WTC11 (cell line): ENCODE data around the gene LOX. TPM values are rescaled to one million over a fixed set of nuclear protein-coding genes. Genes with fewer than 3 reads are reported as not detected.

Experiments used
- ATAC-seq: fragments of 200-7000 bp; cut with Tn5 transposase; 2 replicates; pipeline ENCODE4 v1.10.0; 2021; ENCODE audit warnings: mild to moderate bottlenecking, moderate library complexity
- CTCF ChIA-PET: fragments of 300-600 bp; sonication (Branson Sonifier 250); formaldehyde crosslinking; loops from one replicate; lab custom pipeline; 2021; ENCODE audit warnings: antibody characterized with exemption; lab: Charles Lee
- POLR2A ChIA-PET: fragments of 350-600 bp; sonication (Branson Sonifier 250); formaldehyde crosslinking; loops from one replicate; lab custom pipeline; 2021; ENCODE audit warnings: antibody characterized with exemption; lab: Charles Lee
- DNase-seq: peaks from one replicate; pipeline ENCODE4 v3.0.0; 2021; ENCODE audit warnings: low spot score
- H3K27ac Mint-ChIP-seq: 2 replicates; pipeline ENCODE4 v1.8.0; 2021; ENCODE audit warnings: mixed read lengths
- H3K27me3 Mint-ChIP-seq: 2 replicates; pipeline ENCODE4 v1.8.0; 2021; ENCODE audit warnings: low read depth, mild to moderate bottlenecking, moderate library complexity, mixed read lengths
- H3K36me3 Mint-ChIP-seq: 2 replicates; pipeline ENCODE4 v1.8.0; 2021; ENCODE audit warnings: mixed read lengths
- H3K4me1 Mint-ChIP-seq: 2 replicates; pipeline ENCODE4 v1.8.0; 2022; ENCODE audit warnings: mixed read lengths
- H3K4me3 Mint-ChIP-seq: 2 replicates; pipeline ENCODE4 v1.8.0; 2021; ENCODE audit warnings: mild to moderate bottlenecking, moderate library complexity, mixed read lengths
- H3K9me3 Mint-ChIP-seq: 2 replicates; pipeline ENCODE4 v1.8.0; 2021; ENCODE audit warnings: mixed read lengths
- CREM ChIP-seq: sonication (generic); formaldehyde crosslinking; IDR thresholded peaks from 2 replicates; pipeline ENCODE4 v1.8.1; 2022; ENCODE audit warnings: mild to moderate bottlenecking, missing genetic modification reagents, moderate library complexity
- ELF4 ChIP-seq: sonication (generic); formaldehyde crosslinking; IDR thresholded peaks from 2 replicates; pipeline ENCODE4 v1.8.1; 2022; ENCODE audit warnings: low read depth, mild to moderate bottlenecking, moderate library complexity, missing genetic modification reagents
- FOXJ3 ChIP-seq: sonication (generic); formaldehyde crosslinking; IDR thresholded peaks from 2 replicates; pipeline ENCODE4 v1.9.0; 2021; ENCODE audit warnings: missing genetic modification reagents, mild to moderate bottlenecking, borderline replicate concordance
- FOXK1 ChIP-seq: sonication (generic); formaldehyde crosslinking; IDR thresholded peaks from 2 replicates; pipeline ENCODE4 v1.8.0; 2022; ENCODE audit warnings: mild to moderate bottlenecking, moderate library complexity, missing genetic modification reagents
- FOXP1 ChIP-seq: sonication (generic); formaldehyde crosslinking; IDR thresholded peaks from 2 replicates; pipeline ENCODE4 v1.8.0; 2022; ENCODE audit warnings: missing genetic modification reagents, mild to moderate bottlenecking, moderate library complexity, borderline replicate concordance
- GABPB1 ChIP-seq: sonication (generic); formaldehyde crosslinking; IDR thresholded peaks from 2 replicates; pipeline ENCODE4 v1.8.1; 2023; ENCODE audit warnings: mild to moderate bottlenecking, missing genetic modification reagents
- JUN ChIP-seq: sonication (generic); formaldehyde crosslinking; IDR thresholded peaks from 2 replicates; pipeline ENCODE4 v1.8.0; 2023; ENCODE audit warnings: mild to moderate bottlenecking, missing genetic modification reagents
- KAT7 ChIP-seq: sonication (generic); formaldehyde crosslinking; IDR thresholded peaks from 2 replicates; pipeline ENCODE4 v1.8.1; 2023; ENCODE audit warnings: missing genetic modification reagents, mild to moderate bottlenecking, borderline replicate concordance
- MYBL2 ChIP-seq: sonication (generic); formaldehyde crosslinking; IDR thresholded peaks from 2 replicates; pipeline ENCODE4 v1.8.1; 2023; ENCODE audit warnings: mild to moderate bottlenecking, moderate library complexity, missing genetic modification reagents
- NFYB ChIP-seq: sonication (generic); formaldehyde crosslinking; conservative IDR thresholded peaks from 2 replicates; pipeline ENCODE4 v1.8.0; 2022; ENCODE audit warnings: low read depth, missing genetic modification reagents
- NR2C2 ChIP-seq: sonication (generic); formaldehyde crosslinking; IDR thresholded peaks from 2 replicates; pipeline ENCODE4 v1.8.0; 2022; ENCODE audit warnings: mild to moderate bottlenecking, missing genetic modification reagents
- NR3C1 ChIP-seq: sonication (generic); formaldehyde crosslinking; conservative IDR thresholded peaks from 2 replicates; pipeline ENCODE4 v1.8.1; 2023; ENCODE audit warnings: low read depth, mild to moderate bottlenecking, missing genetic modification reagents
- PRRX2 ChIP-seq: fragments of 250-450 bp; sonication (Bioruptor Pico); IDR thresholded peaks from 2 replicates; pipeline ENCODE4 v1.8.0; 2021; ENCODE audit warnings: mild to moderate bottlenecking
- TEAD1 ChIP-seq: sonication (generic); formaldehyde crosslinking; IDR thresholded peaks from 2 replicates; pipeline ENCODE4 v1.8.0; 2022; ENCODE audit warnings: mild to moderate bottlenecking, missing genetic modification reagents
- ZNF232 ChIP-seq: sonication (generic); formaldehyde crosslinking; IDR thresholded peaks from 2 replicates; pipeline ENCODE4 v1.8.0; 2022; ENCODE audit warnings: mild to moderate bottlenecking, missing genetic modification reagents
- ZNF263 ChIP-seq: sonication (generic); formaldehyde crosslinking; IDR thresholded peaks from 2 replicates; pipeline ENCODE4 v1.8.1; 2022; ENCODE audit warnings: low read depth, mild to moderate bottlenecking, moderate library complexity, missing genetic modification reagents
- ZNF317 ChIP-seq: sonication (generic); formaldehyde crosslinking; IDR thresholded peaks from 2 replicates; pipeline ENCODE4 v1.8.1; 2023; ENCODE audit warnings: low read depth, mild to moderate bottlenecking, moderate library complexity, missing genetic modification reagents, borderline replicate concordance
- ZNF423 ChIP-seq: fragments of 250-450 bp; sonication (Bioruptor Pico); IDR thresholded peaks from 2 replicates; pipeline ENCODE4 v2.1.2; 2022; ENCODE audit warnings: mild to moderate bottlenecking, moderate library complexity
- total RNA-seq: library from RNA; stranded (reverse); gene quantifications from 3 replicates; pipeline ENCODE4 v1.2.3, GENCODE V29; 2021
- TF ChIP-seq, protein P1 (sequence below): sonication (generic); formaldehyde crosslinking; conservative IDR thresholded peaks from 2 replicates; pipeline ENCODE4 v1.8.1; 2022; ENCODE audit warnings: mild to moderate bottlenecking, missing genetic modification reagents
- TF ChIP-seq, protein P2 (sequence below): sonication (generic); formaldehyde crosslinking; IDR thresholded peaks from 2 replicates; pipeline ENCODE4 v1.8.1; 2022; ENCODE audit warnings: missing genetic modification reagents, borderline replicate concordance
- TF ChIP-seq, protein P3 (sequence below): sonication (generic); formaldehyde crosslinking; IDR thresholded peaks from 2 replicates; pipeline ENCODE4 v1.8.0; 2023; ENCODE audit warnings: mild to moderate bottlenecking, missing genetic modification reagents
- TF ChIP-seq, protein P4 (sequence below): fragments of 250-450 bp; sonication (Bioruptor Pico); IDR thresholded peaks from 2 replicates; pipeline ENCODE4 v1.9.0; 2021; ENCODE audit warnings: mild to moderate bottlenecking, borderline replicate concordance
- TF ChIP-seq, protein P5 (sequence below): fragments of 200-600 bp; IDR thresholded peaks from 2 replicates; pipeline ENCODE4 v1.8.0; 2022; ENCODE audit warnings: antibody characterized with exemption
- TF ChIP-seq, protein P6 (sequence below): fragments of 250-450 bp; sonication (Bioruptor Pico); conservative IDR thresholded peaks from 2 replicates; pipeline ENCODE4 v1.9.0; 2021; ENCODE audit warnings: mild to moderate bottlenecking

The LOX gene
- total RNA-seq, 1 experiment from 2014 or later = 1.3 TPM

DNA sequence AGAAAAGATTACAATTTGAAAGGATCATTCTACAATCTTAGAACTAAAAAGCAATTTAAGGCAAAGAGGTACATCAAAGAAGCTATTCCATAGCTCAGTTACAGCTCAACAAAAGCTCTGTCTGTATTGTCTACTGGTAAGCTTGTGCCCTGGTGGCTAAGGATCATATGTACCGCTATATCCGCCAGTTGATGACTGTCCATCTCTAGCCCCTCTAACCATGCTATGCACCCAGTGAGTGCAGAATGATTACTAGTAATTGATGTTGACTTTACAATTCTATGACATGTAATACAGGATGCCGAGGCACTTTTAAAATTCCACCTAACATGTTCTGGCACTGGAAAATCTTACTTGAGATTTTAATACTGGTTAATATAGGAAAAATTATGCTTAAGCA is 13.1 kb downstream of the LOX start:
- no peaks in the 10 kb centered on the region for H3K36me3 Mint-ChIP-seq
- DNase-seq (no peak), ATAC-seq (no peak)
- no peaks in the 10 kb centered on the region for H3K27me3 Mint-ChIP-seq
- no peaks in the 10 kb centered on the region for H3K9me3 Mint-ChIP-seq
- POLR2A ChIA-PET = no interaction called here
- TF ChIP-seq CREM (CRISPR knock-in tag) (no peak), FOXK1 (CRISPR knock-in tag) (no peak), JUN (CRISPR knock-in tag) (no peak), GABPB1 (no peak), NR2C2 (CRISPR knock-in tag) (no peak), ZNF423 (CRISPR knock-in tag) (no peak), ELF4 (CRISPR knock-in tag) (no peak), PRRX2 (CRISPR knock-in tag) (no peak), FOXP1 (CRISPR knock-in tag) (no peak), NR3C1 (CRISPR knock-in tag) (no peak)
- TF ChIP-seq, protein P1, sequence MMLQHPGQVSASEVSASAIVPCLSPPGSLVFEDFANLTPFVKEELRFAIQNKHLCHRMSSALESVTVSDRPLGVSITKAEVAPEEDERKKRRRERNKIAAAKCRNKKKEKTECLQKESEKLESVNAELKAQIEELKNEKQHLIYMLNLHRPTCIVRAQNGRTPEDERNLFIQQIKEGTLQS (CRISPR knock-in tag) = no peak
- TF ChIP-seq, protein P2, sequence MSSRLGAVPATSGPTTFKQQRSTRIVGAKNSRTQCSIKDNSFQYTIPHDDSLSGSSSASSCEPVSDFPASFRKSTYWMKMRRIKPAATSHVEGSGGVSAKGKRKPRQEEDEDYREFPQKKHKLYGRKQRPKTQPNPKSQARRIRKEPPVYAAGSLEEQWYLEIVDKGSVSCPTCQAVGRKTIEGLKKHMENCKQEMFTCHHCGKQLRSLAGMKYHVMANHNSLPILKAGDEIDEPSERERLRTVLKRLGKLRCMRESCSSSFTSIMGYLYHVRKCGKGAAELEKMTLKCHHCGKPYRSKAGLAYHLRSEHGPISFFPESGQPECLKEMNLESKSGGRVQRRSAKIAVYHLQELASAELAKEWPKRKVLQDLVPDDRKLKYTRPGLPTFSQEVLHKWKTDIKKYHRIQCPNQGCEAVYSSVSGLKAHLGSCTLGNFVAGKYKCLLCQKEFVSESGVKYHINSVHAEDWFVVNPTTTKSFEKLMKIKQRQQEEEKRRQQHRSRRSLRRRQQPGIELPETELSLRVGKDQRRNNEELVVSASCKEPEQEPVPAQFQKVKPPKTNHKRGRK (CRISPR knock-in tag) = no peak
- TF ChIP-seq, protein P3, sequence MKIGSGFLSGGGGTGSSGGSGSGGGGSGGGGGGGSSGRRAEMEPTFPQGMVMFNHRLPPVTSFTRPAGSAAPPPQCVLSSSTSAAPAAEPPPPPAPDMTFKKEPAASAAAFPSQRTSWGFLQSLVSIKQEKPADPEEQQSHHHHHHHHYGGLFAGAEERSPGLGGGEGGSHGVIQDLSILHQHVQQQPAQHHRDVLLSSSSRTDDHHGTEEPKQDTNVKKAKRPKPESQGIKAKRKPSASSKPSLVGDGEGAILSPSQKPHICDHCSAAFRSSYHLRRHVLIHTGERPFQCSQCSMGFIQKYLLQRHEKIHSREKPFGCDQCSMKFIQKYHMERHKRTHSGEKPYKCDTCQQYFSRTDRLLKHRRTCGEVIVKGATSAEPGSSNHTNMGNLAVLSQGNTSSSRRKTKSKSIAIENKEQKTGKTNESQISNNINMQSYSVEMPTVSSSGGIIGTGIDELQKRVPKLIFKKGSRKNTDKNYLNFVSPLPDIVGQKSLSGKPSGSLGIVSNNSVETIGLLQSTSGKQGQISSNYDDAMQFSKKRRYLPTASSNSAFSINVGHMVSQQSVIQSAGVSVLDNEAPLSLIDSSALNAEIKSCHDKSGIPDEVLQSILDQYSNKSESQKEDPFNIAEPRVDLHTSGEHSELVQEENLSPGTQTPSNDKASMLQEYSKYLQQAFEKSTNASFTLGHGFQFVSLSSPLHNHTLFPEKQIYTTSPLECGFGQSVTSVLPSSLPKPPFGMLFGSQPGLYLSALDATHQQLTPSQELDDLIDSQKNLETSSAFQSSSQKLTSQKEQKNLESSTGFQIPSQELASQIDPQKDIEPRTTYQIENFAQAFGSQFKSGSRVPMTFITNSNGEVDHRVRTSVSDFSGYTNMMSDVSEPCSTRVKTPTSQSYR (CRISPR knock-in tag) = no peak
- no peak overlapping the region for H3K4me3 Mint-ChIP-seq
- CTCF ChIA-PET = interaction anchor here (1.0 kb wide), 1 partner anchor 12 kb away, joined by 9 read pairs; no protein-coding TSS in a partner anchor
- no peak overlapping the region; the same call in 1 of the 2 replicates for H3K27ac Mint-ChIP-seq
- peaks cover 4% of the 10 kb centered on the region for H3K4me1 Mint-ChIP-seq

DNA sequence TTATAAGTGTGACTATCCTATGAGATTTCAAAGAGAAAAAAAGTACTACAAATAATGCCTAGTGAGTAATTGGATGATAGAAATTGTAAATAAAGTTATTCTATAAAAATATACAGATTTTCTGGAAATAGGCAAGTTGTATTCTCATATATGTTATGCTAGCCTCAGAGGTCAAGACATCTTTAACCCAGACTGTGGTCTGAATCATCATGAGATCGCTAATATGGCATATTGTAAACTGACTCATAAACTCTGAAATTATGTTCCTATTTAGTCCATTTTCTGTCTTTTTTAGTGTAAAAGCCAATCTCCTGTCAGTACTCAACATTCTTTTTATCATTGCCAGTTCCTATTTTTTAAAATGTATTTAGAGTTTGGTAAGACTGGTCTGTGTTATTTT is 14.2 kb downstream of the LOX start:
- no peak overlapping the region for H3K4me3 Mint-ChIP-seq
- no peak for DNase-seq
- no peak overlapping the region for H3K27ac Mint-ChIP-seq
- ChIA-PET CTCF (no interaction called here), POLR2A (no interaction called here)
- no peaks in the 10 kb centered on the region for H3K27me3 Mint-ChIP-seq
- H3K4me1 Mint-ChIP-seq = peaks cover 6% of the 10 kb centered on the region
- H3K36me3 Mint-ChIP-seq = no peaks in the 10 kb centered on the region
- ATAC-seq = no peak
- H3K9me3 Mint-ChIP-seq = no peaks in the 10 kb centered on the region
- TF ChIP-seq ZNF263 (no peak), FOXJ3 (CRISPR knock-in tag) (no peak), ZNF232 (CRISPR knock-in tag) (no peak), KAT7 (CRISPR knock-in tag) (no peak), NFYB (CRISPR knock-in tag) (no peak), MYBL2 (CRISPR knock-in tag) (no peak), TEAD1 (no peak), ZNF317 (CRISPR knock-in tag) (no peak), JUN (CRISPR knock-in tag) (no peak)
- TF ChIP-seq, protein P4, sequence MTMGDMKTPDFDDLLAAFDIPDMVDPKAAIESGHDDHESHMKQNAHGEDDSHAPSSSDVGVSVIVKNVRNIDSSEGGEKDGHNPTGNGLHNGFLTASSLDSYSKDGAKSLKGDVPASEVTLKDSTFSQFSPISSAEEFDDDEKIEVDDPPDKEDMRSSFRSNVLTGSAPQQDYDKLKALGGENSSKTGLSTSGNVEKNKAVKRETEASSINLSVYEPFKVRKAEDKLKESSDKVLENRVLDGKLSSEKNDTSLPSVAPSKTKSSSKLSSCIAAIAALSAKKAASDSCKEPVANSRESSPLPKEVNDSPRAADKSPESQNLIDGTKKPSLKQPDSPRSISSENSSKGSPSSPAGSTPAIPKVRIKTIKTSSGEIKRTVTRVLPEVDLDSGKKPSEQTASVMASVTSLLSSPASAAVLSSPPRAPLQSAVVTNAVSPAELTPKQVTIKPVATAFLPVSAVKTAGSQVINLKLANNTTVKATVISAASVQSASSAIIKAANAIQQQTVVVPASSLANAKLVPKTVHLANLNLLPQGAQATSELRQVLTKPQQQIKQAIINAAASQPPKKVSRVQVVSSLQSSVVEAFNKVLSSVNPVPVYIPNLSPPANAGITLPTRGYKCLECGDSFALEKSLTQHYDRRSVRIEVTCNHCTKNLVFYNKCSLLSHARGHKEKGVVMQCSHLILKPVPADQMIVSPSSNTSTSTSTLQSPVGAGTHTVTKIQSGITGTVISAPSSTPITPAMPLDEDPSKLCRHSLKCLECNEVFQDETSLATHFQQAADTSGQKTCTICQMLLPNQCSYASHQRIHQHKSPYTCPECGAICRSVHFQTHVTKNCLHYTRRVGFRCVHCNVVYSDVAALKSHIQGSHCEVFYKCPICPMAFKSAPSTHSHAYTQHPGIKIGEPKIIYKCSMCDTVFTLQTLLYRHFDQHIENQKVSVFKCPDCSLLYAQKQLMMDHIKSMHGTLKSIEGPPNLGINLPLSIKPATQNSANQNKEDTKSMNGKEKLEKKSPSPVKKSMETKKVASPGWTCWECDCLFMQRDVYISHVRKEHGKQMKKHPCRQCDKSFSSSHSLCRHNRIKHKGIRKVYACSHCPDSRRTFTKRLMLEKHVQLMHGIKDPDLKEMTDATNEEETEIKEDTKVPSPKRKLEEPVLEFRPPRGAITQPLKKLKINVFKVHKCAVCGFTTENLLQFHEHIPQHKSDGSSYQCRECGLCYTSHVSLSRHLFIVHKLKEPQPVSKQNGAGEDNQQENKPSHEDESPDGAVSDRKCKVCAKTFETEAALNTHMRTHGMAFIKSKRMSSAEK (CRISPR knock-in tag) = no peak
- TF ChIP-seq, protein P5, sequence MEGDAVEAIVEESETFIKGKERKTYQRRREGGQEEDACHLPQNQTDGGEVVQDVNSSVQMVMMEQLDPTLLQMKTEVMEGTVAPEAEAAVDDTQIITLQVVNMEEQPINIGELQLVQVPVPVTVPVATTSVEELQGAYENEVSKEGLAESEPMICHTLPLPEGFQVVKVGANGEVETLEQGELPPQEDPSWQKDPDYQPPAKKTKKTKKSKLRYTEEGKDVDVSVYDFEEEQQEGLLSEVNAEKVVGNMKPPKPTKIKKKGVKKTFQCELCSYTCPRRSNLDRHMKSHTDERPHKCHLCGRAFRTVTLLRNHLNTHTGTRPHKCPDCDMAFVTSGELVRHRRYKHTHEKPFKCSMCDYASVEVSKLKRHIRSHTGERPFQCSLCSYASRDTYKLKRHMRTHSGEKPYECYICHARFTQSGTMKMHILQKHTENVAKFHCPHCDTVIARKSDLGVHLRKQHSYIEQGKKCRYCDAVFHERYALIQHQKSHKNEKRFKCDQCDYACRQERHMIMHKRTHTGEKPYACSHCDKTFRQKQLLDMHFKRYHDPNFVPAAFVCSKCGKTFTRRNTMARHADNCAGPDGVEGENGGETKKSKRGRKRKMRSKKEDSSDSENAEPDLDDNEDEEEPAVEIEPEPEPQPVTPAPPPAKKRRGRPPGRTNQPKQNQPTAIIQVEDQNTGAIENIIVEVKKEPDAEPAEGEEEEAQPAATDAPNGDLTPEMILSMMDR = no peak
- TF ChIP-seq, protein P6, sequence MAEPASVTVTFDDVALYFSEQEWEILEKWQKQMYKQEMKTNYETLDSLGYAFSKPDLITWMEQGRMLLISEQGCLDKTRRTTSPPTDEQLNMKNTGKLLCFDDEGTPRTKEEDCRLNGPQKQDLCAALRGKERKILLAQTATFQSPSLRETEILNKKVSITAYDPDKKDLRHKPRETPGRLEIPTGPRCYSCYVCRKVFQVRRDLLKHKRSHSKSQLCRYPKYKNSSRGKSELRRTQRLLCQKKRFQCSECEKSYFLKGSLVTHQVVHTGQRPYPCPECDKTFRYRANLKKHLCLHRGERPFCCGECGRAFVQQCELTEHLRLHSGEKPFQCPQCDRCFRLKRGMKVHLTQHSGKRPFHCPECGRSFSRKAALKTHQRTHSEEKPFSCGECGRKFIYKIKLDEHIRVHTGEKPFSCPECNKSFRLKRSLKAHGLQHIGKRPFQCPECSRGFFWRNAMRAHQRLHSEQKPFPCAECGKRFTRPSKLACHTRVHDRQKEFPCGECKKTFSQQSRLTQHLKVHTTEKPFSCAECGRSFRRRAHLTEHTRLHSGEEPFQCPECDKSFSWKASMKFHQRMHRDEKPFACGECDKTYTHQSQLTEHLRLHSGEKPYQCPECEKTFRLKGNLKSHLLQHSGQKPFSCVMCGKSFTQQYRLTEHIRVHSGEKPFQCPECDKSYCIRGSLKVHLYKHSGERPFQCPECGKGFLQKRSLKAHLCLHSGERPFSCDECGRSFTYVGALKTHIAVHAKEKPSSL (CRISPR knock-in tag) = no peak
